Liver (tissue), 9 donors: Measurements from ENCODE around the gene NEK6. TPM values are rescaled to one million over a fixed set of nuclear protein-coding genes. Genes with fewer than 3 reads are reported as not detected.

Experiments
- DNase-seq: peaks from one replicate; pipeline ENCODE4 v3.0.0-alpha.2; 2017; ENCODE audit warnings: low spot score
- H3K27ac ChIP-seq, 2 donors: one replicate each; pipeline ENCODE4 v1.7.0; 2013; ENCODE audit warnings: inconsistent platforms in 2 of 2, low read length in 2 of 2, control low read depth in 1 of 2, low read depth in 1 of 2, mild to moderate bottlenecking in 1 of 2
- H3K27me3 ChIP-seq, 4 donors: one replicate each; pipeline versions ENCODE4 v1.6.1 to v1.7.0; 2013; ENCODE audit warnings: low read length in 3 of 4, inconsistent platforms in 1 of 4, mild to moderate bottlenecking in 1 of 4, moderate library complexity in 1 of 4; ENCODE audit not compliant: control insufficient read depth in 4 of 4, insufficient read depth in 4 of 4
- H3K36me3 ChIP-seq, 4 donors: one replicate each; pipeline versions ENCODE4 v1.6.1 to v1.7.0; 2013; ENCODE audit warnings: low read length in 3 of 4, mild to moderate bottlenecking in 3 of 4, low read depth in 1 of 4, moderate library complexity in 1 of 4; ENCODE audit not compliant: control insufficient read depth in 4 of 4, insufficient read depth in 3 of 4
- H3K4me1 ChIP-seq, 4 donors: one replicate each; pipeline versions ENCODE4 v1.6.1 to v1.7.0; 2013; ENCODE audit warnings: low read length in 3 of 4, mild to moderate bottlenecking in 3 of 4, moderate library complexity in 1 of 4; ENCODE audit not compliant: control insufficient read depth in 4 of 4, insufficient read depth in 4 of 4
- H3K4me3 ChIP-seq, 3 donors: one replicate each; pipeline versions ENCODE4 v1.6.1 to v1.7.0; 2013; ENCODE audit warnings: low read length in 3 of 3, control low read depth in 1 of 3, low read depth in 1 of 3, mild to moderate bottlenecking in 1 of 3
- H3K9ac ChIP-seq, 2 donors: one replicate each; pipeline ENCODE4 v1.7.0; 2013; ENCODE audit warnings: low read length in 2 of 2, mild to moderate bottlenecking in 2 of 2, moderate library complexity in 2 of 2, control low read depth in 1 of 2, low read depth in 1 of 2
- H3K9me3 ChIP-seq, 4 donors: one replicate each; pipeline versions ENCODE4 v1.6.1 to v1.7.0; 2013; ENCODE audit warnings: low read length in 3 of 4; ENCODE audit not compliant: control insufficient read depth in 4 of 4
- EGR1 ChIP-seq, 2 donors: IDR thresholded peaks; 2 replicates each; pipeline ENCODE4 v1.6.1; 2016 to 2018; ENCODE audit warnings: antibody characterized with exemption in 2 of 2, low read depth in 2 of 2
- FOXA1 ChIP-seq: IDR thresholded peaks from 2 replicates; pipeline ENCODE4 v1.6.1; 2016; ENCODE audit warnings: antibody characterized with exemption
- GABPA ChIP-seq, 2 donors: IDR thresholded peaks in 1 of 2; conservative IDR thresholded peaks in 1 of 2; 2 replicates each; pipeline ENCODE4 v1.6.1; 2016; ENCODE audit warnings: antibody characterized with exemption in 2 of 2, mild to moderate bottlenecking in 1 of 2, moderate library complexity in 1 of 2
- HNF4A ChIP-seq, 2 donors: conservative IDR thresholded peaks; 2 replicates each; pipeline ENCODE4 v1.6.1; 2016; ENCODE audit warnings: antibody characterized with exemption in 2 of 2, mild to moderate bottlenecking in 2 of 2
- HNF4G ChIP-seq: IDR thresholded peaks from 2 replicates; pipeline ENCODE4 v1.6.1; 2016; ENCODE audit warnings: antibody characterized with exemption
- JUND ChIP-seq, 2 donors: IDR thresholded peaks; 2 replicates each; pipeline ENCODE4 v1.6.1; 2016; ENCODE audit warnings: antibody characterized with exemption in 2 of 2
- NR2F2 ChIP-seq: IDR thresholded peaks from 2 replicates; pipeline ENCODE4 v1.6.1; 2016; ENCODE audit warnings: antibody characterized with exemption
- RAD21 ChIP-seq, 2 donors: IDR thresholded peaks; 2 replicates each; pipeline ENCODE4 v1.6.1; 2016; ENCODE audit warnings: antibody characterized with exemption in 2 of 2, mild to moderate bottlenecking in 2 of 2
- RXRA ChIP-seq, 2 donors: IDR thresholded peaks; 2 replicates each; pipeline ENCODE4 v1.6.1; 2017 to 2018; ENCODE audit warnings: antibody characterized with exemption in 2 of 2, mild to moderate bottlenecking in 1 of 2
- SP1 ChIP-seq: IDR thresholded peaks from 2 replicates; pipeline ENCODE4 v1.6.1; 2018; ENCODE audit warnings: antibody characterized with exemption, mild to moderate bottlenecking
- TAF1 ChIP-seq: conservative IDR thresholded peaks from 2 replicates; pipeline ENCODE4 v1.6.1; 2016; ENCODE audit warnings: antibody characterized with exemption, mild to moderate bottlenecking
- YY1 ChIP-seq: IDR thresholded peaks from 2 replicates; pipeline ENCODE4 v1.6.1; 2016; ENCODE audit warnings: antibody characterized with exemption, mild to moderate bottlenecking
- WGBS: extraction: QIAGEN DNeasy Blood & Tissue Kit; methylation state at CpG from one replicate; pipeline ENCODE4 v1.1.7; 2013; 5-methylcytosine and 5-hydroxymethylcytosine counted together
- polyA plus RNA-seq, 2 donors: library from polyadenylated mRNA; stranded (reverse) in 1 of 2; unstranded in 1 of 2; fragments of 200-250 nt in 1 of 2; fragments of >200 nt in 1 of 2; fragmentation: Nextera tagmentation in 1 of 2; extraction: Ambion mirVana in 1 of 2; gene quantifications; one replicate each; pipeline versions ENCODE4 v1.2.1 to v1.2.3, GENCODE V29; 2013 to 2015
- total RNA-seq, 2 donors: library from RNA; depleted of rRNA; stranded (reverse); fragments of >200 nt; gene quantifications; one replicate each; pipeline ENCODE4 v1.2.3, GENCODE V29; 2014
- TF ChIP-seq, protein P1 (sequence below): IDR thresholded peaks from 2 replicates; pipeline ENCODE4 v1.6.1; 2016; ENCODE audit warnings: antibody characterized with exemption, mild to moderate bottlenecking
- TF ChIP-seq, protein P2 (sequence below): fragments of 150-350 bp; IDR thresholded peaks from 2 replicates; pipeline ENCODE4 v1.5.1; 2017; ENCODE audit warnings: improper control_type of control experiment, low read depth, low read length; ENCODE audit not compliant: missing input control
- TF ChIP-seq, protein P3 (sequence below): IDR thresholded peaks from 2 replicates; pipeline ENCODE4 v1.6.1; 2016; ENCODE audit warnings: antibody characterized with exemption
- TF ChIP-seq, protein P4 (sequence below): IDR thresholded peaks from 2 replicates; pipeline ENCODE4 v1.6.1; 2016; ENCODE audit warnings: antibody characterized with exemption
- donor health status: healthy.
- donor health status: healthy.
- donor health status: healthy.
- donor health status: healthy.
- donor health status: healthy.

The NEK6 gene
- total and polyA plus RNA-seq, 4 donors: 32.5 to 49.7 (median 42.5) TPM

DNA sequence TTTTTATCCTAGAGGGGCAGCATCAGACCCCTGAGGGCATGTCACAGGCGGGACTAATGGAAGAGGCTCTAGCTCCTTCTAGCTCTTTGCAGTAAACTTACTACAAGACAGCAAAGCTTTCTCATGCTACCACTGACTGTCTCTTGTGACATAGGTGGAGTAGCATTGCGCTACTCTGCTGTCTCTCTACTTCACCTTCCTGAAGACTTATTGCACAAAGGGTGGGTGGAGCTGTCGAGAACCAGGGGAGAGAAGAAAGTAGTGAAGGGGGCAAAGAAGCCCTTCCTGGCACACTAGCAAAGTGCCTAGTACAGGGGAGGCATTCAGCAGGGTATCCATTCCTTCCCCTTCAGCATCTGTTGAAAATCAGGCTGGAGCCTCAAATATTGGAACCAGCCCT is 36.1 kb upstream of the NEK6 start:
- DNase-seq: no peak
- Histone ChIP-seq H3K36me3 (no peaks in the 10 kb centered on the region), H3K9me3 (no peaks in the 10 kb centered on the region), H3K4me1 (peaks cover 22 to 57% (median 38%) of the 10 kb centered on the region in 4 donors), H3K27me3 (no peaks in the 10 kb centered on the region), H3K4me3 (peak overlapping the region in 1 of 3 donors; percentile 10), H3K9ac (peak overlapping the region in 1 of 2 donors; percentile 37), H3K27ac (peak overlapping the region; percentile 84 to 97)
- WGBS: 87% methylated on average over 3 of the region's 3 CpGs
- TF ChIP-seq JUND (IDR thresholded peaks at IDR 0.05) (no peak), TAF1 (no peak), EGR1 (IDR thresholded peaks at IDR 0.05; ENCODE audit: low read depth in 2 of 2) (no peak), HNF4G (no peak), YY1 (no peak), SP1 (no peak), NR2F2 (no peak), GABPA (IDR thresholded peaks at IDR 0.05 in 1 of 2, conservative IDR thresholded peaks at IDR 0.05 in 1 of 2) (no peak), RXRA (IDR thresholded peaks at IDR 0.05) (no peak), FOXA1 (no peak), HNF4A (conservative IDR thresholded peaks at IDR 0.05) (no peak), RAD21 (IDR thresholded peaks at IDR 0.05) (no peak)
- TF ChIP-seq, protein P1, sequence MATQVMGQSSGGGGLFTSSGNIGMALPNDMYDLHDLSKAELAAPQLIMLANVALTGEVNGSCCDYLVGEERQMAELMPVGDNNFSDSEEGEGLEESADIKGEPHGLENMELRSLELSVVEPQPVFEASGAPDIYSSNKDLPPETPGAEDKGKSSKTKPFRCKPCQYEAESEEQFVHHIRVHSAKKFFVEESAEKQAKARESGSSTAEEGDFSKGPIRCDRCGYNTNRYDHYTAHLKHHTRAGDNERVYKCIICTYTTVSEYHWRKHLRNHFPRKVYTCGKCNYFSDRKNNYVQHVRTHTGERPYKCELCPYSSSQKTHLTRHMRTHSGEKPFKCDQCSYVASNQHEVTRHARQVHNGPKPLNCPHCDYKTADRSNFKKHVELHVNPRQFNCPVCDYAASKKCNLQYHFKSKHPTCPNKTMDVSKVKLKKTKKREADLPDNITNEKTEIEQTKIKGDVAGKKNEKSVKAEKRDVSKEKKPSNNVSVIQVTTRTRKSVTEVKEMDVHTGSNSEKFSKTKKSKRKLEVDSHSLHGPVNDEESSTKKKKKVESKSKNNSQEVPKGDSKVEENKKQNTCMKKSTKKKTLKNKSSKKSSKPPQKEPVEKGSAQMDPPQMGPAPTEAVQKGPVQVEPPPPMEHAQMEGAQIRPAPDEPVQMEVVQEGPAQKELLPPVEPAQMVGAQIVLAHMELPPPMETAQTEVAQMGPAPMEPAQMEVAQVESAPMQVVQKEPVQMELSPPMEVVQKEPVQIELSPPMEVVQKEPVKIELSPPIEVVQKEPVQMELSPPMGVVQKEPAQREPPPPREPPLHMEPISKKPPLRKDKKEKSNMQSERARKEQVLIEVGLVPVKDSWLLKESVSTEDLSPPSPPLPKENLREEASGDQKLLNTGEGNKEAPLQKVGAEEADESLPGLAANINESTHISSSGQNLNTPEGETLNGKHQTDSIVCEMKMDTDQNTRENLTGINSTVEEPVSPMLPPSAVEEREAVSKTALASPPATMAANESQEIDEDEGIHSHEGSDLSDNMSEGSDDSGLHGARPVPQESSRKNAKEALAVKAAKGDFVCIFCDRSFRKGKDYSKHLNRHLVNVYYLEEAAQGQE: no peak
- TF ChIP-seq, protein P2, sequence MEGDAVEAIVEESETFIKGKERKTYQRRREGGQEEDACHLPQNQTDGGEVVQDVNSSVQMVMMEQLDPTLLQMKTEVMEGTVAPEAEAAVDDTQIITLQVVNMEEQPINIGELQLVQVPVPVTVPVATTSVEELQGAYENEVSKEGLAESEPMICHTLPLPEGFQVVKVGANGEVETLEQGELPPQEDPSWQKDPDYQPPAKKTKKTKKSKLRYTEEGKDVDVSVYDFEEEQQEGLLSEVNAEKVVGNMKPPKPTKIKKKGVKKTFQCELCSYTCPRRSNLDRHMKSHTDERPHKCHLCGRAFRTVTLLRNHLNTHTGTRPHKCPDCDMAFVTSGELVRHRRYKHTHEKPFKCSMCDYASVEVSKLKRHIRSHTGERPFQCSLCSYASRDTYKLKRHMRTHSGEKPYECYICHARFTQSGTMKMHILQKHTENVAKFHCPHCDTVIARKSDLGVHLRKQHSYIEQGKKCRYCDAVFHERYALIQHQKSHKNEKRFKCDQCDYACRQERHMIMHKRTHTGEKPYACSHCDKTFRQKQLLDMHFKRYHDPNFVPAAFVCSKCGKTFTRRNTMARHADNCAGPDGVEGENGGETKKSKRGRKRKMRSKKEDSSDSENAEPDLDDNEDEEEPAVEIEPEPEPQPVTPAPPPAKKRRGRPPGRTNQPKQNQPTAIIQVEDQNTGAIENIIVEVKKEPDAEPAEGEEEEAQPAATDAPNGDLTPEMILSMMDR: no peak
- TF ChIP-seq, protein P3, sequence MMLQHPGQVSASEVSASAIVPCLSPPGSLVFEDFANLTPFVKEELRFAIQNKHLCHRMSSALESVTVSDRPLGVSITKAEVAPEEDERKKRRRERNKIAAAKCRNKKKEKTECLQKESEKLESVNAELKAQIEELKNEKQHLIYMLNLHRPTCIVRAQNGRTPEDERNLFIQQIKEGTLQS: no peak
- TF ChIP-seq, protein P4, sequence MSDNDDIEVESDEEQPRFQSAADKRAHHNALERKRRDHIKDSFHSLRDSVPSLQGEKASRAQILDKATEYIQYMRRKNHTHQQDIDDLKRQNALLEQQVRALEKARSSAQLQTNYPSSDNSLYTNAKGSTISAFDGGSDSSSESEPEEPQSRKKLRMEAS: no peak

DNA sequence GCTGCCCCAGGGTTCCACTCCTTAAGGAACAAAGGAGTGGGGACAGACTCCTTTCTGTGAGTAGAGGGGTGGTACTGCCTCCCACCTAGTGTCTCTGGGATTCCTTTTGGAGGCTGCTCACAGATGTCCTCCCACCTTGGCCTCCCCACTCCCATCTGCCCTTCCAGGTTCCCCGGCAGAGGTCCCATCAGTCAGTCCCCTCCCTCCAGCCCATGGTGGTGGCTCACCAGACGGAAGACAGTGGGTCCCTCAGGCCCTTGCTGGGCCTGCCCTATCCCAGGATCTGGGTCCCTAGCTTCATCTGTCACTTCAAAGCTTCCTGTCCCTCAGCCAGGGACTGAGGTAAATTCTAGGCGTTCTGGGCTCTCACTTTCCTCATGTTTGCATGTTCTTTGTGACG is 35.6 kb upstream of the NEK6 start:
- no peaks in the 10 kb centered on the region for H3K36me3 ChIP-seq
- WGBS: 65% methylated on average over 4 of the region's 4 CpGs
- peak overlapping the region in 1 of 2 donors; percentile 5 for H3K9ac ChIP-seq
- TF ChIP-seq EGR1 (IDR thresholded peaks at IDR 0.05; ENCODE audit: low read depth in 2 of 2): no peak
- no peak for TF ChIP-seq HNF4A (conservative IDR thresholded peaks at IDR 0.05)
- TF ChIP-seq, protein P1: no peak
- TF ChIP-seq, protein P2: no peak
- TF ChIP-seq HNF4G: no peak
- peak; percentile 17 for TF ChIP-seq SP1
- no peak for TF ChIP-seq TAF1
- H3K4me3 ChIP-seq: peak overlapping the region in 1 of 3 donors; percentile 2
- H3K4me1 ChIP-seq: peaks cover 22 to 55% (median 38%) of the 10 kb centered on the region in 4 donors
- H3K27me3 ChIP-seq: no peaks in the 10 kb centered on the region
- peak overlapping the region; percentile 84 to 97 for H3K27ac ChIP-seq
- no peak for DNase-seq
- no peaks in the 10 kb centered on the region for H3K9me3 ChIP-seq
